HG03060 (cell line): Measurements from ENCODE around the gene MAP4K4.

Source experiments
- ATAC-seq: cut with Tn5 transposase; IDR thresholded peaks from one replicate; pipeline ENCODE4 v1.9.1; 2021; ENCODE audit warnings: low read depth, moderate number of reproducible peaks; ENCODE audit not compliant: unreplicated experiment

Gene MAP4K4

GRCh38 chr2:101781791-101782426 lies 84.4 kb downstream of the MAP4K4 start:
- no peak for ATAC-seq

DNA sequence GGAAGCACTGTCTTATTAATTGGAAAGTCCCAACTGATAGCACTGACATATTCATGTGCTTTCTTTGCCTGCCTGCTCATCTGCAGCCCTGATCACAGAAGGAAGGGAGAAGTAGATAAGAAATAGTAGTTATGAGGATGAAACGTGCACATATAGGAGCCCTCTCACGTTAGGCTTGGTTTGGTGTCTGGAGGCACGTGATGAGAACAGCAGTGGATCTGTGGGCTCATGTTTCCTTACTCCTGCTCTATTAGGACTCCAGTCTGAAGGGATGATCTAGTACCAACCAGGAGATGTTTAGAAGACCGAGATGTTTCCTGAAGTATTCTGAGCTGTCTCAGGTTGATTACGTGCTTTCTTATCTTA lies 84.9 kb downstream of the MAP4K4 start:
- ATAC-seq, result no peak

- no peak for ATAC-seq
These were observed 89.6 kb downstream of the MAP4K4 start for GRCh38 chr2:101787097-101787496.

DNA sequence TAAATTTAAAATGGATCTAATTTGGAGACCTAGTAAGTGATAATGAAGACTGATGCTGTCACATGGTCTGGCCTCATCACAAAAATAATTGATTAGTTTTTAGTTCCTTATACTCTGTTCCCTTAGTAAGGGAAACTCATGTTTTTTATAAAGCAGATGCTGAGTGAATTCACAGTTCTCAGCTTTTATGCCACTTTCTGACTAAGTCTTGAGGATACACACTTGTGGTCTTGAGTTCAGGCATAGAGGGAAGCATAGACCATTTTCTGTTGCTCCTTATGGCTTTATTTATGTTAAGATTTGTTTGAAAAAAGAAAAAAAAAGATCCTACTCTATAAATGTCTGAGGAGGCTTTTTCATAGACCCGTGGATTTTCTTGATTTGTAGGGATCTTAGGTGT lies 91.1 kb downstream of the MAP4K4 start:
- ATAC-seq, result no peak

- ATAC-seq, result no peak
These were observed 91.8 kb downstream of the MAP4K4 start for GRCh38 chr2:101788995-101789970.

DNA sequence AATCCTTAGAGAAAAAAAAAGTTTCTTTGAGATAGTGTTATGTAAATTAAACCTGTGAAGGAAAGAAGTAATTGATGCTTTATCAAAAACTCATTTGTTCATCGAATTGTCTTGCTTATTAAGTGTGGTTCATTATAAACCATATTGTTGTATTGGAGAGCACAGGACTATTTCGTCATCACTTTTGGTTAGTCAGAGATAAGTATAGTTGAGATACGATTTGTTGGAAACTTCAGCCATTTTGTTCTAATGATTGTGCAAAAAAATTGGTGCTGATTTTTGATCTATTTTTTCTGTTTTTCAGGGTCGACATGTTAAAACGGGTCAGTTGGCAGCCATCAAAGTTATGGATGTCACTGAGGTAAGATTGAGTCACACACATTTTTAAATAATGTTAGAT lies 92.9 kb downstream of the MAP4K4 start:
- no peak for ATAC-seq

DNA sequence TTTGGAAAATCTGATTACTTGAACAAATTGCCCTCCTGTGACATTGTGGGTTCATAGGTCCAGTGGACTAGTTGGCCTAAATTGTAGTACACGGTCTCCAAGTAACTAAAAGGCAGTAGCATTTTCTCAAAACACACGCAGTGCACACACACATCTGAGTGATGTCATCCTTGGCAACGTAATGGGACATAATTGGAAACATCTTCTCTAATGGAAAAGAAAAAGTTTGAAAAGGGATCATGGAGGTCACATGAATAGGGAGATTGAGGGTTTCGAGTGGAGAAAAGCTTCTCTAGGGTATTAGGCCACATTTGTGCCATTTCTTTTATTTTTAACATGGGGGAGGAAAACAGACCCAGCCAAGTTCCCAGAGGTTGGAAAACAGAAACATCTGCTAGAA lies 93.3 kb downstream of the MAP4K4 start:
- no peak for ATAC-seq

- ATAC-seq, result no peak
These were observed 94.7 kb downstream of the MAP4K4 start for GRCh38 chr2:101792208-101792607.

- no peak for ATAC-seq
These were observed 95.9 kb downstream of the MAP4K4 start for GRCh38 chr2:101793277-101793969.

DNA sequence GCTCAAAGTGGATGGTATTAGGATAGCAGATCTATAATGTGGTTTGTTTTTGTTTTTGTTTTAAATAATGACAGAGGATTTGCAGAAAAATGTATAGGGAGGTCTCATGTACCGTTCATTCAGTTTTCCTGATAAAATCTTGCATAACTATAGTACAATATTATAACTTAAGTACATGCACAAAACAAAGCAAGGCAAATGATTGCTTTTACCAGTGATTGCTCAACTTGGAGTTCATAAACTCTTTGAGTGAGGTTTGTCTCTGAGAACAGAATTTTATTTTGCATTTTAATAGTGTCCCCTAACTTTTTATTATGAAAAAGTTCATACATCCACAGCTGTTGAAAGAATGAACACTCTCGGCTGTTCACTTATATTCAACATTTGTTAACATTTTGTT lies 96.6 kb downstream of the MAP4K4 start:
- ATAC-seq, result no peak

- ATAC-seq, result no peak
These were observed 97.5 kb downstream of the MAP4K4 start for GRCh38 chr2:101795033-101795432.

- ATAC-seq, result no peak
These were observed 99.5 kb downstream of the MAP4K4 start for GRCh38 chr2:101796825-101797600.

DNA sequence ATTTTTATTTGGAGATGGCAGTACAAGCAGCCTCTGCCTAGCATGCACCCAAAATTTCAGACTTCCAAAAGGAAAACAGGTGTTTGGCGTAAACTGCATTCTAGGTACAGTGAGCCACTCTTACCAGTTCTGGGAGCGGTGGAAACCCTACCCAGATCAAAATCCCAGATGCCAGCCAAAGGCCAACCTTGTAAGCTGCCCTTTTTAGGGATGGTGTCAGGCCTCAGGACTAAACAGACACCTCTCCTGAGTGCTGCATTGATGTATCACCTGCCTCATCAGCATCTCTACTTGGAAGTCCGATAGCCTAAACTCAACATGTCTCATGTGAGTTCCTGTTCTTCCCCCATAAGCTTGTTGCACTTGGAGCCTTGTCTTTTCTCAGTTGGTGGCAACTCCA lies 104.0 kb downstream of the MAP4K4 start:
- no peak for ATAC-seq

DNA sequence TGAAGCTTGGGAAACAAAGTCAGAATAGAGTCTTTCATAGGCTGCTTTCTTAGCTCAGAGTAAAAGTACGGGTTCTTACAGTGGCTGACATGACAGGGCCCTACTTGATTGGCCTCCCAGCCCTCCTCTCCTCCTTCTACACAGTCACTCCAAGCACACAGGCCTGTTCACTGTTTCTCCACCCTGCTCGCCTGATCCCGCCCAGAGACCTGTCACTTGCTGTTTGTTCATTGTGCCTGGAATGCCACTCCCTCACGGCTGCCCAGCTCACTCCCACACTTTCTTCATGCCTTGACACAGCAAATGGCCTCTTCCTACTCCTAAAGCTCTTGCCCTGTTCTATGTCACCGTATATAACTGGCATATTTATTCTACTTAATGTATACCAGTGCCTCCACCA lies 104.8 kb downstream of the MAP4K4 start:
- ATAC-seq, result no peak

DNA sequence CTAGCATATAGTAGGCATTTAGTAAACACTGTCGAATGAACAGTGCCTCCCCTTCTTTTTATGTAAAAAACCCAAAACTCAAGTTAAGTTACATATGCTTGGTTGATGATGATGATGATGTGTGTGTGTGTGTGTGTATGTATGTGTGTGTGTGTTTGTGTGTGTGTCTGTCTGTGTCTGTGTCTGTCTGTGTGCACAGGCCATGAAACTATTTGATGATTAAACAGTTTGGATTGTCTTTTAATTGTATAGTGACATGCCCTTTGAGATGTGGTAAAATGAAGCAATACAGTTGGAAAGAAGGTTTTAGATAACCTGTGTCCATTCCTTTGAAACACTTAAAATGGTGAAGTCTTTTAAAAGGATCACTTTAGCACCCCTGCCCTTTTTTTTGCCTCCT lies 105.6 kb downstream of the MAP4K4 start:
- no peak for ATAC-seq

DNA sequence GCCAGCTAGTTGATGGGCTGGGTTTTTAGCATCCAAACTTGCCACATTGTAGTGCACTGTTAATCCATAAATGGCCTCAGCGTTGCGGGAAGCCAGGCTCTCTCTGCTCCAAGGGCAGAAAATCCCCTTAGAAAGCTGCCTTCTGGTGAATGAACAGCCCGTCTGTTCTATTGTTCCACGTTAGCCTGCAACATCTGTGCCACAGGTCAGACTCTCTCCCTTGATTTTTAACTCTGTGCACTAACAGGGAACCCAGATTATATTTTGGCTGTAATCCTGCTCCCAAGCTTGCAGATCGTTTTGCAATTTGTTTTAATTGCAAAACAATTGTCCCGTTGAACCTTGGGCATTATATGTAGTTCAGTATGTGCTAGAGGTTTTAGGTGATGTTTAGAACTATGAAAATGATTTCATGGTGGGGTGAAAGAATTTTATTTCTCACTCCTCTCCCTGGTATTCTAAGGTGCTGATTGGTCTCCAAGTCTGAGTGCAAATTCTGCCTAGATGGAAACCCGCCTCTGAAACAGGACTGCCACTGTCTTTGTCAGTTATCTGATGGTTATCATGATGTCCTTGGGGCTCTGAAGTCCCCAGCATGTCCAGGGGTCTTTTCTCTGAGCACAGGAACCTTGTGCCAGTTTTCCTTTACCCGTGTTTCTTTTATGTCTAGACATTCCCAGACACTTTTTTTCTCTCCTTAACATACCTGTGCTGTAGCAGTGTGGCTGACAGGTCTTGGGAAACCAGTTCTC lies 106.6 kb downstream of the MAP4K4 start:
- no peak for ATAC-seq

- no peak for ATAC-seq
These were observed 107.9 kb downstream of the MAP4K4 start for GRCh38 chr2:101805152-101806088.

DNA sequence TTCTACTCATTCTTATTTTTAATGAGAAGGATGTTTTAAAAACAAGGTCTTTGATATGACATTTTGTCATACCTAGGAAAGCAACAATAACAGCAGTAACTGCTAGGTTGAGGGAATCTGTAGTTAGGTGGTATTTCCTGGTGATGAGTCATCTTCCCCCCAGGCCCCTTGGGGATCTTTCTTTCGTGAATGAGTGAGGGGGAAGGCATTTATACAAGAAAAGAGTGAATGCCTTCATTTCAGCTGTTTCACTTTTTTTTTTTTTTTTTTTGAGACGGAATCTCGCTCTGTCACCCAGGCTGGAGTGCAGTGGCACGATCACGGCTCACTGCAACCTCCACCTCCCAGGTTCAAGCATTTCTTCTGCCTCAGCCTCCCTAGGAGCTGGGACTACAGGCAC lies 108.6 kb downstream of the MAP4K4 start:
- no peak for ATAC-seq

GRCh38 chr2:101806701-101807100 lies 109.2 kb downstream of the MAP4K4 start:
- no peak for ATAC-seq
